HG02981 (cell line): ENCODE results near the gene NKTR.

ENCODE experiments used
- ATAC-seq: cut with Tn5 transposase; IDR thresholded peaks from one replicate; pipeline ENCODE4 v1.9.1; 2021; ENCODE audit warnings: mild to moderate bottlenecking, moderate library complexity; ENCODE audit not compliant: unreplicated experiment

NKTR gene

DNA sequence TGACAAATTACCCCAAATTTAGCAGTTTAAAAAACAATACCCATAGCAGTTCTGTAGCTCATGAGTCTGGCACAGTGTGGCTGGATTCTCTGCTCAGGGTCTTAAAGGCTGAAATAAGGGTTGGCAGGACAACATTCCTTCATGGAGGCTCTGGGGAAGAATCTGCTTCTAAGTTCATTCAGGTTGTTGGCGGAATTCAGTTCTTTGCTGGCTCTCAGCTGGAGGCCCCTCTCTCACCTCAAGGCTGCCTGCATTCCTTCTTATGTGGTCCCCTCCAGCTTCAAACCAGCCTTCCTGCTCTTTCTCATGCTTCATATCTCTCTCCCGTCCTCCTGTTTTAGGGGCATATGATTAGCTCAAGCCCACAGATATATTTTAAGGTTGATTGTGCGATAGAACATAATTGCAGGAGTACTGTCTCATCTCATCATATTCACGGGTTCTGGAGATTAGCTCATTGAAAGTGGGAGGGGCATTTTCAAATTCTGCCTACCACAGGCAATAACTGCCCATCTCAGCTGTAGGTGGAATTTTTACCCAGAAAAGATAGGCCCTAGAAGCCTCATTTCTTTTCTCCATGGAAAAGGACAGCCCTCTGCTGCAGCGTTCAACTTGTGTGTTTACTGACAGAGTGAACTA is 47.5 kb downstream of the NKTR start:
- no peak for ATAC-seq

DNA sequence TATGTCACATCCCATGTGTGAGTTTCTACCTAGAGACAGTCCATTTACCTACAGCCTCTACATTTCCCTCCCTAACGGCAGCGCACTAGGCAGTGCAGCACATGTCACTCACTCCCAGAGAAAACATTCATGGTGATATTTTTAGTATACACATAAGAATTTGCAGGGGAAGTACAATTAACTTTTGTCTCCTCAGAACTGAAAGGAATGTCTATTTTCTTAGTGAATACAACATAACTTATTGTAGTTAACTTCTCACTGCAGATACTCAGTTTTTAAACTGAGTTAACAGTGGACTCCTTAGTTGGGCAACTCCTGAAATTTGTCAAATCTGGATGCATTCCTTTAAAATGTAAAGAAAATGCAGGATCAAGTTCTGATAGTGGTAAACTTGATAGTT is 48.5 kb downstream of the NKTR start:
- ATAC-seq = no peak

DNA sequence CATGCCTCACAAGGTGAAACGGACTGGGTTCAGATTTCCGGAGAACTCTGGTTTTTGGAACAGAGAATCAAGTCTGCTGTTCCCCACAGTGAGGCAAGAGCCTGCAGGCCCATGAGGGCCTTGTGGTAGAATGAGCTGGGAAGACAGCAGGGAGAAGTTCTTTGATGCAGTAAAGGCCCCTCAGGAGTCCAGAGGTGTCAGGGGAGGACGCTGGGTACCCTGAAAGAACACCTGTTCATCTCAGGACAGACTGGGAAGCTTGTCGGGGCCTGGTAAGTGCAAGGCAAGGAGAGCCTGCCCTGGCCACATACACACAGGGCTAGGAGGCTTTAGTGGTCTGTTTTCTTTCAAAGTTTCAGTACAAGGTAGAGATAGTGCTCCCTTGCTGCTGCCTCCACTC is 49.3 kb downstream of the NKTR start:
- ATAC-seq = no peak

DNA sequence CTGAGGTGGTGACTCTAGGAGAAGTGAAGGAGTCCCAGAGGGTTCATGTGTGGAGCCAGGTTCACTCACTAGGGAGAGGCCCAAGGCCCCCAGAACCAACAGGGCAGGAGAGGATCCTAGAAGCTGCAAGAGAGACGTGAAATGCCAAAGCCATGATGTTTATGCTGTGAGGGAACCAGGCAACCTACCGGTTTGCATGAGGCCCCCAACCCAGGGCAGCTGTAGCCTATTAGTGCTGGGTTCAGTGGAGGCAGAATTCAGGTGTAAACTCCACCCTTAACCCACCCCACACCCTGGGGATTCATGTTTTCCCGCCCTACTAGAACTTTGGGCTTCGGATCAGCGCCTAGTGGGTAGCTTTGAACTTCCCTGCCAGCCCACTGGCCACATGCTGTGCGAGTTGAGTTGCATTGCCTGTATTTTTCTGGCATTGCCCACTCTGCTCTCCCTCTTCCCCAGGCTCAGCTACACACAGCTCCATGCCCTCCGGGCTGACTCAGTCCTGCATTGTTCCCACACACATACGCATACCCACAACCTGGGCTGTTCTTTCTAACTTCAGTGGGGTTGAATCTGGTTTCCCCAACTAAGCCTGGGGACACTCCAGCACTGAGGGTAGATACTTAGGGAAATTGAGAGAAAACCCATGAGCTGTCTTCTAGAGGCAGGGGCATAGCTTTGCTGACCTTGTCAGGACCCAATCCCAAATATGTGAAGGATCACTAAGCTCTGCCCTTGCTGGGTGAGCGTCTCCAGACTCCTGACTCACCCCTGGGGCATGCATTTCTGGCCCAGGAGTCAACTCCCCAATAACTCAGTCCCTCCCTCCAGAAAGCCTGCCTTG is 51.0 kb downstream of the NKTR start:
- no peak for ATAC-seq

DNA sequence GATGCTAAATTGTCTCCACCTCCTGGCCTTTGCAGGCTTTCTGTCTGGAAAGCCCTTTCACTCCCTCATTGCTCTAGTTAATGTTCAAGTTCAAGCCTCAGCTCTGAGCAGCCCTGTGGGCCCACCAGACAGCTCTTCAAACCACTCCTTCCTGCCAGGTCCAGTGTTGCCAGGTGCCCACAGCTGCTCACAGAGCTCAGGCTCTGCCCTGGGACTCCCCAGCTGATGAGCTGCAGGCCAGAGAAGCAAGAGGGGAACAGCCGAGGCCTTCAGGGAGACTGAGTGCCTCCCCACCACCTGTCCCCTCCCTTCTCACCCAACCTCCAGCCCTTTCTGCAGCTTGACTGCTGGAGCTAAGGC is 51.7 kb downstream of the NKTR start:
- ATAC-seq = peak; percentile 19

DNA sequence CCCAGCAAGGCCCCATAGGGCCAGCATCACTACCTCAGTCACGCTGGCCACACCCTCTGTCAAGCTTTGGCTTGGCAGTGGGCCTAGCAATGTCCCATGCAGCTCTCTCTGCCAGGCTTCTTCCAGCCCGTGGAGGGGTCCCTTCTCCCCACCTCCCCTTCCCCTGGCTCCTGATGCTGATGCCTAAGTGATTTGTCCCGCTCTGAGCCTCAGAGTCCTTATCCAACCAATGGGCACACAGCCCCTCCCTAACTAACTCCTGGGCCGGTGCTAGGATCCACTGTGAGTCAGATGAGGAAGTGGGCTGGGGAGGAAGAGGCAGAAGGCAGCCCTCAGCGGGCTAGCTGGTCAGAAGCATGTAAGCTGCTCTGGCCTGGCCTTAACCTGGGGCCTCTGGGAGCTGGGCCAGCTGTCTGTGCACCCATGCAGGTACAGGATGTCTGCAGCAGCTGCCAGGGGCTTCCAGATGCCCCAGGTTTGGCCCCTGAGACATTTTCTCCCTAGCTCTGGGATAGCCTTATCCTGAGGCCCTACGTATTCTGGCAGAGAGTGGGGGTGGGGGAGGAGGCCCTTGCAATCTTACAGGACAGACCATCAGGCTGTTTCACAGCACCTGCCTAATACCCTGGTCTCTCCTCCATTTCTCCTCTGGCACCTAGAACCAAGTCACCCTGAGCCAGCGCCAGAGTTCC is 52.3 kb downstream of the NKTR start:
- ATAC-seq = peak; percentile 77

DNA sequence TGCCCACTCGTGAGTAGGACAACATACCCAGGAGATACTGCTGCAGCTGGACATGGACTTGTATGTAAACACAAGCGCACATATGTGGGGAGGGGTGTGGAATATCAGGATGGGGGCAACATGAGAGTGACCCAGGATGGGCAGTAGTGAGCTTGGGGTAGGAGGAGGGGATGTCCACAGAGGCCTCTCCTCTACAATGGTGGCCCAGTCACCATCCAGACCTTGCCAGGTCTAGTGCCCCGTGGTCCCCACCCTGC is 52.7 kb downstream of the NKTR start:
- no peak for ATAC-seq

DNA sequence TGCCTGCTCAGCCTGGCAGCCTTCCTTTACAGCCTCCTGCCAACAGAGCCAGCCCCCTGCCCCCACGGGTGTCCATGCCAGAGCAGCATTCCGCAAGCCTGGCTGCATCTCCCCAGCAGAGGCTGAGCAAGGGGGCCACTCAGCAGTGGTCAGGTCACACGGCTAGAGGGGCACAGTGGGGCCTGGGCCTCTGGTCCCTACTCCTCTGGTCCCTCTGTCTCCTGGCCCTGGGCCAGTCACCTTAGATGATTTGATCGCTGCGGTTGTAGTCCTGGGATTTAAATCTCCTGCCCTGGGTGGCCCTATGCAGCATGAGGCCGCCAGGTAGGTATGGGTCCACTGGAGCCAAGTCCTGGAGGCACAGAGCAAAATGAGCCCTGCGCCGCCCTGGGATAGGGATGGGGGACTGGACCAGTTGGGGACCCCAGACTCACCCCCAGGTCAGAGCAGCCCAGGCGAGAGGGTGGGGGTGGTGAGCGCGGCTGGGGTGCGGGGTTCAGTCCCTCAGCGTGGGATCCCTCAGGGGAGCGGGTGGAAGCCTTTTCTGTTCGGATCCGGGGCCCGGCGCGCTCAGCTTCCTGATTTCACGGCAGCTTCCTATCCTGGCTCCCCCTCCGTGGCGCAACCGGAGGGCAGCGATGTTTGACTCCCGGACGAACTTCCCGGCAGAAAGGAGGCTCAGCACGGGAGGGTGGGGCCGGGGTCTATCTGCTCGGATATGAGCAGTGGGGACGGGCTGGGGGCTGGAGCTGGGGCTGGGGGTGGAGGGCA is 53.3 kb downstream of the NKTR start, which contains the start of gene ZBTB47:
Gene ZBTB47, plus strand, starts transcription at position 138 of the 771 bp plus-strand sequence. CDS start 4,659 bp downstream, outside the sequence.
- ATAC-seq = no peak

DNA sequence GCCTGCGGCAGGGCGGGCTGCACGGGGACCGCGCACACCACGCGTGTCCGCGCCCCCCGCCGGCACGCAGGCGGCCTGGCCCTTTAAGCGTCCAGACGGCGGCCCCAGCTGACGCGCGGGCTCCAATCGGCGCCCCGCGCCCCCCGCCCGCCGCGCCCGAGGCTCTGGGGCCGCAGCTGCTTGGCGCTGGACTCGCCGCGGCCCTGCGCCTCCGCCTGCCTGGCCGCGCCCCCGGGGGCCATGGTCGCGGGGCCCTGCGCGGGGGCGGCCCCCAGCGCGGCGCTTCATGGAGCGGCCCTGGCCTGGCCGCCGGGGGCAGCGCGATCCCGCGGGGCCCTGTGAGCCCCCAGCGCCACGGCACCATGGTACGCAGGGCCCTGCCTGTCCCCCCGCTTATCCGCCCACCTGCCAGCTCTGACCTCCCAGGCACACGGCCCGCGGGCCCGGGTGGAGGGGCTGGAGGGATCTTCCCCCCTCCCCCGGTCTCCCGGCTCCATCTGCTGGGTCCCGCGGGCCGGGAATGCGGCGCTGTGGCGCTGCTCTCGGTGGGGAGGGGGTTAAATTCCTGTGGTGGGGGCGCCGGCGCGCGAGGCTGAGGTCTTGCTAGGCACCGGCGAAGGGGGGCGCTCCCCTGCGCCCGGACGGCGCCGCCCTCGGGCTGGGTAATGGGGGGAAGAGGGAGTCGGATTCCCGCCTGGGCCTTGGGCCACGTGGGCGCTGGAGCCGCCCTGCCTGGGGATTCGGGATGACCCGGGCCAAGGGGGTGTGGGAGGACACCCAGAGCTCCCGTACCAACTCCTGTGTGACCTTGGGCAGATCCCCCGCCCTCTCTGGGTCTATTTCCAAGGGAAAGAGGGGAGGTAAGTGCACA is 54.1 kb downstream of the NKTR start:
- ATAC-seq = no peak

DNA sequence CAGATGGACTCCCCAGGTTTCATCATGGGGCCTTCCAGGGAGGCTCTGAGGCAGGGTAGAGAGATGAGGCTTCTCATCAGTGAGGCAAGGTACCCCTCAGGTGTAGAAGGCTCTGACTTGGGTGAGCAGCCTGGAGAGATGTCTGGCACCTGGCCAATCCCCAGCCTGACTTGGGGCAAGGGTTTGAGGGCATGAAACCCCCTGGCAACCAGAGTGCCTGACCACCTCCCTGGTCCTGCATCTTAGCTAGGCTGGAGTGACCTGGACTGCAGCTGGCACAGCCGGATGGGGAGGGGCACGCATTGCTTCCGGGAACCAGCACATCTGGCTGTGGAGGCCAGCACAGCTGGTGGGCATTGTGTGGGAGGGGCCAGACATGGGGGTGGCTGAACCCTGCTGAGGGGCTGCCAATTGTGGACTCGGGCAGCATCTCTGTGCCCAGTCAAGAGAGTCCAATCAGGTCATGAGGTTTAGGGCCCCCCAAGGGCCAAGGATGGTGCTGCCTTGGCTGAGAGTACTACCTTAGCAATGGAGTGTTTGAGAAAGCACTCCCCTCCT is 54.9 kb downstream of the NKTR start:
- no peak for ATAC-seq

DNA sequence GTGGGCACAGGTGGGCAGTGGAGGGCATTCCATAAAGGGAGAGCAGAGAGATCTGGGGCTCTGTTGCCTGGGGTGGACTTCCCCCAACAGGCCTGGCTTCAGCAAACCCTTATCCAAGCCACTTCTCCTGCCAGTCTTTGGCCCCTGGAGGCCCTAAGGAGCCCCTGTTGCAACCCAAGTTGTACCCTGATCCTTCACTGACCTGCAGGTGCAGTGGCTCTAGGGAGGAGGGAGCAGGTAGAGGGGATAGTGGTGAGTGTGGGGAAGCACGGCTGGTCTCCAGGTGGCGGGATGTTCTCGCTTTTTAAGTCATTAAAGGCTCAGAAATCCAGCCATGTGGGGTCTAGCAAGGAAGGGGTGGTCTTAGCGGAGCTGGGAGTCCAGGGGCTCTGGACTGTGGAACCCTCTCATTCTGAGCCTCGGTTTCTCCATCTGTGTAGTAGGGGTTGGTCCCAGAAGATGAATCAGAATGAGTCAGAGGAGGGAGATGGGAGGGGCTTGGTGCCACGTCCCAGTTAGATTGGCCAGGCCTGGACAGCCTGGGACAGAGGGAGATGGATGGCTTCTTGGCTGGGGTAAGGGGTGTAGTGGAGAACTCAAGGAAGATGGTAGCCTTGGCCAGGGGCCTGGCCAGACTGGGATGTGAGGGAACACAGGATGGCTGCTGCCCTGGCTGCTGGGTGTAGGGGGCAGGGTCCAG is 55.6 kb downstream of the NKTR start:
- ATAC-seq = no peak

DNA sequence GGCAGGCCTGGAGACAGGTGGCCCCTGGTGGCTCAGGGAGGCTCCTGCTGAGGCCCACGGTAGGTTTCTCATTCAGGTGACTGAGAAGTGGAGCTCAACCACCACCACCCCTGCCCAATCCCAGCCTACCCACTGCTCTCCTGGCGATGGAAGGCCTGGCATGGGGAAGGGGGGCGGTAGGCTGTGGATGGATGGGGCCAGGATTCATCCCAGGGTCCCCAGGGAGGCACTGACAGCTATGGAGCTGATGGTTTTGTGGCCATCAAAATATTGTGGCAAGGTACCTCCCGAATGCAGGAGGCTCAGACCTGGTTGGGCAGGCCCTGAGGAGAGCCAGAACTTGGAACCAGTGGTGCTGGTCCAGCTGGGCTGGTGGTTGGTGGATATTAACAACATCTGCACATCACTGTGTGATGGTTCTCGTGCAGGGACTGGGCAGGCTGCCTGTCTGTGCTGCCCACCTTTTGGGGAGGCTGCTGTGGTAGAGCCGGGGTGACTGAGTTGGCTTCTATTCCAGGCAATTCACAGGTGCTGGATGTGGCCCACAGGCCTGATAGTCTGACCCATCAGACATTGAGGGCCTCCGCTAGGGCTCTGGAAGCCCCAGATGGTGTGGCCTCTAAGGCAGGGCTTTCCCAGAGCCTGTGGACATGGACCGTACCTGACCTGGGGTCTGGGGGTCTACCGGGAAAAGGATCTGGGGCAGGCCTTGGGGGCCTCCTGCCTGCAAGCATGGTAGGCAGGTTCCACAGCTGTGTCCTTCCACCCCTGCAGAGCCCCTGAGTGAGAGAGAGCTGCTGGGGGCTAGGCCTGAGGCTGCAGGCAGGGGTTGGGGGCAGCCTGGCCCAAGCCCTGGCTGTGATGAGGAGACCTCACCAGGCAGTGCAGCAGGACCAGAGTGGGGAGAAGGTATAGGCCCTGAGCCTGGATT is 56.5 kb downstream of the NKTR start:
- ATAC-seq = no peak

DNA sequence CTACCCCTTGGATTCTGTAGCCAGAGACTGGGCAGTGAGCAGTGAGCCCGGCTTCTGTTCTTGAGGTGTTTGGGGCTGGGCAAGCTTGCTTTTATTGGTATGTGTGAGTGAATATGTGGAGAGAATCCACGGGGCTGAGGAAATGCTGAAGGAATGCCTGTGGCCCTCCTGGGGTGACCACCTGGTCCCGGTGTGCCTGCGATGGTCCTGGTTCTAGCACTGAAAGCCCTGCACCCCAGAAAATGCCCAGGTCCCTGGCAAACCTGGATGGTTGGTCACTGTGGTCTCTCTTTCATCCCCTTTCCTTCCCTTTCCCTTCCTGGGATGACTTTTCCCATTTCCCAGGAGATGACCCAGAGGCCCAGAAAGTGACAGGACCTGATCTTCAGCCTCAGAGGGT is 57.2 kb downstream of the NKTR start:
- ATAC-seq = no peak

DNA sequence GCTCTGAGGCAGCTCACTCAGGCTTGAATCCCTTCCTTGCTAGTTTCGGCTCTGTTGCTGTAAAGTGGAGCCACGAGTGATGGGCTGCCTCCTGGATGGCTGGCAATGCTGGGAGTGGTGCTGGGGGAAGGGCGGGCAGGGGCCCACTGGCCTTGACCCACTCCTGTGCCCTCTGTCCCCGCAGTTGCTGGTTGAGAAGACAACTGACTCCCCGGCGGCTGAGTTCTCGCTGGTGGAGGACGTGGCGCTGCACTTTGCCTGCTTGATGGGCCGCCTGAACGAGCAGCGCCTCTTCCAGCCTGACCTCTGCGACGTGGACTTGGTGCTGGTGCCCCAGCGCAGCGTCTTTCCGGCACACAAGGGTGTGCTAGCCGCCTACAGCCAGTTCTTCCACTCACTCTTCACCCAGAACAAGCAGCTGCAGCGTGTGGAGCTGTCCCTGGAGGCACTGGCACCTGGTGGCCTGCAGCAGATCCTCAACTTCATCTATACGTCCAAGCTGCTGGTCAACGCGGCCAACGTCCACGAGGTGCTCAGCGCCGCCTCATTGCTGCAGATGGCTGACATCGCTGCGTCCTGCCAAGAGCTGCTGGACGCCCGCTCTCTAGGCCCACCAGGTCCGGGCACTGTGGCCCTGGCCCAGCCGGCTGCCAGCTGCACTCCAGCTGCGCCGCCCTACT is 57.7 kb downstream of the NKTR start:
- ATAC-seq = no peak

DNA sequence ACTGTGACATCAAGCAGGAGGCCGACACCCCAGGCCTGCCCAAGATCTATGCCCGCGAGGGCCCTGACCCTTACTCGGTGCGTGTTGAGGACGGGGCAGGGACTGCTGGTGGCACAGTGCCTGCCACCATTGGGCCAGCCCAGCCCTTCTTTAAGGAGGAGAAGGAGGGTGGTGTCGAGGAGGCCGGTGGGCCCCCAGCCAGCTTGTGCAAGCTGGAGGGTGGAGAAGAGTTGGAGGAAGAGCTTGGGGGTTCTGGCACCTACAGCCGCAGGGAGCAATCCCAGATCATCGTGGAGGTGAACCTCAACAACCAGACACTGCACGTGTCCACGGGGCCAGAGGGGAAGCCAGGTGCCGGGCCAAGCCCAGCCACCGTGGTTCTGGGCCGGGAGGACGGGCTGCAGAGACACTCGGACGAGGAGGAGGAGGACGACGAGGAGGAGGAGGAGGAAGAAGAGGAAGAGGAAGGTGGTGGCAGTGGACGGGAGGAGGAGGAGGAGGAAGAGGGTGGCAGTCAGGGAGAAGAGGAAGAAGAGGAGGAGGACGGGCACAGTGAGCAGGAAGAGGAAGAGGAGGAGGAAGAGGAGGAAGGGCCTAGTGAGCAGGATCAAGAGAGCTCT is 58.4 kb downstream of the NKTR start:
- no peak for ATAC-seq

DNA sequence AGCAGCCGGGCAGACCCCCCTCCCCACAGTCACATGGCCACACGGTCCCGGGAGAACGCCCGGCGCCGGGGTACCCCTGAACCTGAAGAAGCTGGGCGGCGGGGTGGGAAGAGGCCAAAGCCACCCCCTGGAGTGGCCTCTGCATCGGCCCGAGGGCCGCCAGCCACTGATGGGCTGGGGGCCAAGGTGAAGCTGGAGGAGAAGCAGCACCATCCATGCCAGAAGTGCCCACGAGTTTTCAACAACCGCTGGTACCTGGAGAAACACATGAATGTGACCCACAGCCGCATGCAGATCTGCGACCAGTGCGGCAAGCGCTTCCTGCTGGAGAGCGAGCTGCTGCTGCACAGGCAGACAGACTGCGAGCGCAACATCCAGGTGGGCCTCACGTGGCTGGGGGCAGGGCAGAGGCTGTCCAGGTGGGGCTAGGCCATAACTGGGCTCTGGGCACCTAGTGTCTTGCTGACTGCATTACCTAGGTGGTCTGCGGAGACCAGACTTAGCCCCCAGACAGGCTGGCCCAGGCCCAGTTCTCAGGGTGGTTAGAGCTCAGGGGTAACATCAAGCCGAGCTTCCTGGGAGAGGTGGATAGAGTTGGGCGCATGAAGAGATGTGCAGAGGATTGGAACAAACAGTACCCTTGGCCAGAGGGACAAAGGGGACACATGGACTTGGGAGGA is 59.1 kb downstream of the NKTR start:
- no peak for ATAC-seq

DNA sequence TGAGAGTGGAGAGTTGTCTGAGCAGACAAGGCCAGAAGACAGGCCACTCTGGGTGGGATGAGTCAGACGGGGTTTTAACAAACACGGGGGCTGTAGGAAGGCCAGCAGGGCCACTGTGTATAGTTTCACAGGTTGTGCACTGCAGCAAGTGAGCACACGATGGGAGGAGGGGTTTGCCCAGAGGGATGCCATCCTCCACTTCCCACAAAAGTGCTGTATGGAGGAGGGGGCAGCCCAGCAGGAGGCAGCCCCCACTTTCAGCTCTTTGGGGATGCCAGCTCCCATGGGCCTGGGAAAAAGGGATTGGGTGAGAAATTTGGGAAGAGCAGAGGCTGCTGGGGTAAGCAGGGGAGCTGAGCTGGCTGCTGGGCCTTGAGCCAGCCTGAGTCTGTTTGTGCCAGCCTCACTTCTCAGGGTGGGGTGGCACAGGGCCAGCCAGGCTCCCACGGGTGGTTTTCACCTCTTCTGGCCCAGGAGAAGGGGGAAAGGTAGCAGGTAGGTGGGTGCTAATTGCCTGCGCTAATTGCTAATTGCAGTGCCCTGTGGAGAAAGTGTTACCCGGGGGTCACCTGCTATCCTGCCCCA is 59.7 kb downstream of the NKTR start:
- ATAC-seq = no peak
